ENCODE results near the gene ELOA2. TPM values are rescaled to one million over a fixed set of nuclear protein-coding genes. Genes with fewer than 3 reads are reported as not detected.
"Not testable (repeated sequence)": the region's sequence is repeated elsewhere in the genome, so short reads cannot be mapped to it uniquely, and the experiment has no call there.

Gene ELOA2
- polyA plus RNA-seq, 4 donors = not detected

- Histone ChIP-seq H3K36me3 (ENCODE audit: control insufficient read depth in 3 of 3, insufficient read depth in 2 of 3, low read depth in 1 of 3, low read length in 3 of 3) (no peaks in the 10 kb centered on the region), H3K4me3 (ENCODE audit: low read depth in 1 of 3, low read length in 3 of 3) (no peak overlapping the region), H3K9me3 (ENCODE audit: control insufficient read depth in 2 of 2, insufficient read depth in 1 of 2, low read depth in 1 of 2, low read length in 1 of 2) (no peaks in the 10 kb centered on the region), H3K27ac (ENCODE audit: low read depth in 1 of 3, low read length in 2 of 3) (no peak overlapping the region), H3K27me3 (ENCODE audit: control insufficient read depth in 3 of 3, insufficient read depth in 3 of 3, low read length in 3 of 3) (no peaks in the 10 kb centered on the region), H3K4me1 (ENCODE audit: control insufficient read depth in 3 of 3, insufficient read depth in 2 of 3, low read depth in 1 of 3, low read length in 2 of 3) (no peaks in the 10 kb centered on the region)
- FAIRE-seq (no peak), DNase-seq (no peak)
- 80 to 84% (median 83%) methylated on average over 5 of the region's 5 CpGs for WGBS, 3 donors
Observed at GRCh38 chr18:47054369-47054768, 18.9 kb upstream of the ELOA2 start.

GRCh38 chr18:47050468-47050867 lies 15.0 kb upstream of the ELOA2 start:
- H3K4me1 ChIP-seq (ENCODE audit: control insufficient read depth in 3 of 3, insufficient read depth in 2 of 3, low read depth in 1 of 3, low read length in 2 of 3) = no peaks in the 10 kb centered on the region
- FAIRE-seq (no peak), DNase-seq (peak; percentile 36 to 46)
- no peaks in the 10 kb centered on the region for H3K36me3 ChIP-seq (ENCODE audit: control insufficient read depth in 3 of 3, insufficient read depth in 2 of 3, low read depth in 1 of 3, low read length in 3 of 3)
- no peak overlapping the region for H3K4me3 ChIP-seq (ENCODE audit: low read depth in 1 of 3, low read length in 3 of 3)
- H3K27ac ChIP-seq (ENCODE audit: low read depth in 1 of 3, low read length in 2 of 3) = no peak overlapping the region
- WGBS, 3 donors = 23 to 33% (median 29%) methylated on average over 7 of the region's 7 CpGs
- H3K27me3 ChIP-seq (ENCODE audit: control insufficient read depth in 3 of 3, insufficient read depth in 3 of 3, low read length in 3 of 3) = no peaks in the 10 kb centered on the region
- H3K9me3 ChIP-seq (ENCODE audit: control insufficient read depth in 2 of 2, insufficient read depth in 1 of 2, low read depth in 1 of 2, low read length in 1 of 2) = no peaks in the 10 kb centered on the region

- Histone ChIP-seq H3K4me3 (ENCODE audit: low read depth in 1 of 3, low read length in 3 of 3) (no peak overlapping the region), H3K27ac (ENCODE audit: low read depth in 1 of 3, low read length in 2 of 3) (no peak overlapping the region), H3K9me3 (ENCODE audit: control insufficient read depth in 2 of 2, insufficient read depth in 1 of 2, low read depth in 1 of 2, low read length in 1 of 2) (no peaks in the 10 kb centered on the region), H3K36me3 (ENCODE audit: control insufficient read depth in 3 of 3, insufficient read depth in 2 of 3, low read depth in 1 of 3, low read length in 3 of 3) (no peaks in the 10 kb centered on the region), H3K4me1 (ENCODE audit: control insufficient read depth in 3 of 3, insufficient read depth in 2 of 3, low read depth in 1 of 3, low read length in 2 of 3) (no peaks in the 10 kb centered on the region), H3K27me3 (ENCODE audit: control insufficient read depth in 3 of 3, insufficient read depth in 3 of 3, low read length in 3 of 3) (no peaks in the 10 kb centered on the region)
- no peak for FAIRE-seq
- DNase-seq = no peak
- 90 to 94% (median 92%) methylated on average over 6 of the region's 6 CpGs for WGBS, 3 donors
Observed at GRCh38 chr18:47040982-47041381, 5.6 kb upstream of the ELOA2 start.

GRCh38 chr18:47036927-47037578 lies 1.6 kb upstream of the ELOA2 start:
- Histone ChIP-seq H3K27me3 (ENCODE audit: control insufficient read depth in 3 of 3, insufficient read depth in 3 of 3, low read length in 3 of 3) (no peaks in the 10 kb centered on the region), H3K9me3 (ENCODE audit: control insufficient read depth in 2 of 2, insufficient read depth in 1 of 2, low read depth in 1 of 2, low read length in 1 of 2) (peaks cover 0 to 13% of the 10 kb centered on the region in 2 donors), H3K4me1 (ENCODE audit: control insufficient read depth in 3 of 3, insufficient read depth in 2 of 3, low read depth in 1 of 3, low read length in 2 of 3) (no peaks in the 10 kb centered on the region), H3K27ac (ENCODE audit: low read depth in 1 of 3, low read length in 2 of 3) (no peak overlapping the region), H3K4me3 (ENCODE audit: low read depth in 1 of 3, low read length in 3 of 3) (no peak overlapping the region), H3K36me3 (ENCODE audit: control insufficient read depth in 3 of 3, insufficient read depth in 2 of 3, low read depth in 1 of 3, low read length in 3 of 3) (no peaks in the 10 kb centered on the region)
- 73 to 76% (median 73%) methylated on average over 3 of the region's 3 CpGs for WGBS, 3 donors
- FAIRE-seq = no peak
- DNase-seq = no peak

- no peaks in the 10 kb centered on the region for H3K4me1 ChIP-seq (ENCODE audit: control insufficient read depth in 3 of 3, insufficient read depth in 2 of 3, low read depth in 1 of 3, low read length in 2 of 3)
- H3K27ac ChIP-seq (ENCODE audit: low read depth in 1 of 3, low read length in 2 of 3) = no peak overlapping the region
- H3K9me3 ChIP-seq (ENCODE audit: control insufficient read depth in 2 of 2, insufficient read depth in 1 of 2, low read depth in 1 of 2, low read length in 1 of 2) = peaks cover 0 to 17% of the 10 kb centered on the region in 2 donors
- no peaks in the 10 kb centered on the region for H3K36me3 ChIP-seq (ENCODE audit: control insufficient read depth in 3 of 3, insufficient read depth in 2 of 3, low read depth in 1 of 3, low read length in 3 of 3)
- no peak for FAIRE-seq
- no peak overlapping the region for H3K4me3 ChIP-seq (ENCODE audit: low read depth in 1 of 3, low read length in 3 of 3)
- WGBS, 3 donors = 67 to 73% (median 69%) methylated on average over 2 of the region's 2 CpGs
- DNase-seq = peak; percentile 2 to 24
- no peaks in the 10 kb centered on the region for H3K27me3 ChIP-seq (ENCODE audit: control insufficient read depth in 3 of 3, insufficient read depth in 3 of 3, low read length in 3 of 3)
Observed at GRCh38 chr18:47036298-47036874, 965 bp upstream of the ELOA2 start.

- H3K27ac ChIP-seq (ENCODE audit: low read depth in 1 of 3, low read length in 2 of 3); H3K4me3 ChIP-seq (ENCODE audit: low read depth in 1 of 3, low read length in 3 of 3); H3K27me3 ChIP-seq (ENCODE audit: control insufficient read depth in 3 of 3, insufficient read depth in 3 of 3, low read length in 3 of 3); DNase-seq; FAIRE-seq; H3K4me1 ChIP-seq (ENCODE audit: control insufficient read depth in 3 of 3, insufficient read depth in 2 of 3, low read depth in 1 of 3, low read length in 2 of 3); H3K36me3 ChIP-seq (ENCODE audit: control insufficient read depth in 3 of 3, insufficient read depth in 2 of 3, low read depth in 1 of 3, low read length in 3 of 3): not testable (repeated sequence)
- peaks cover 0 to 17% of the 10 kb centered on the region in 2 donors for H3K9me3 ChIP-seq (ENCODE audit: control insufficient read depth in 2 of 2, insufficient read depth in 1 of 2, low read depth in 1 of 2, low read length in 1 of 2)
- 94 to 96% (median 95%) methylated on average over 26 to 28 of the region's 28 CpGs for WGBS, 3 donors
Observed at GRCh38 chr18:47034591-47034990, 830 bp downstream of the ELOA2 start.

GRCh38 chr18:47032945-47033344 lies 2.5 kb downstream of the ELOA2 start:
- Histone ChIP-seq H3K36me3 (ENCODE audit: control insufficient read depth in 3 of 3, insufficient read depth in 2 of 3, low read depth in 1 of 3, low read length in 3 of 3) (no peaks in the 10 kb centered on the region), H3K27me3 (ENCODE audit: control insufficient read depth in 3 of 3, insufficient read depth in 3 of 3, low read length in 3 of 3) (no peaks in the 10 kb centered on the region), H3K9me3 (ENCODE audit: control insufficient read depth in 2 of 2, insufficient read depth in 1 of 2, low read depth in 1 of 2, low read length in 1 of 2) (peaks cover 0 to 17% of the 10 kb centered on the region in 2 donors), H3K4me3 (ENCODE audit: low read depth in 1 of 3, low read length in 3 of 3) (no peak overlapping the region), H3K4me1 (ENCODE audit: control insufficient read depth in 3 of 3, insufficient read depth in 2 of 3, low read depth in 1 of 3, low read length in 2 of 3) (no peaks in the 10 kb centered on the region), H3K27ac (ENCODE audit: low read depth in 1 of 3, low read length in 2 of 3) (no peak overlapping the region)
- WGBS, 3 donors = 89 to 93% (median 92%) methylated on average over 19 of the region's 19 CpGs
- DNase-seq (no peak), FAIRE-seq (no peak)

- peaks cover 0 to 17% of the 10 kb centered on the region in 2 donors for H3K9me3 ChIP-seq (ENCODE audit: control insufficient read depth in 2 of 2, insufficient read depth in 1 of 2, low read depth in 1 of 2, low read length in 1 of 2)
- DNase-seq; FAIRE-seq; H3K27ac ChIP-seq (ENCODE audit: low read depth in 1 of 3, low read length in 2 of 3); H3K36me3 ChIP-seq (ENCODE audit: control insufficient read depth in 3 of 3, insufficient read depth in 2 of 3, low read depth in 1 of 3, low read length in 3 of 3); H3K27me3 ChIP-seq (ENCODE audit: control insufficient read depth in 3 of 3, insufficient read depth in 3 of 3, low read length in 3 of 3); H3K4me1 ChIP-seq (ENCODE audit: control insufficient read depth in 3 of 3, insufficient read depth in 2 of 3, low read depth in 1 of 3, low read length in 2 of 3); H3K4me3 ChIP-seq (ENCODE audit: low read depth in 1 of 3, low read length in 3 of 3): not testable (repeated sequence)
- 81 to 94% (median 88%) methylated on average over 4 to 5 of the region's 12 CpGs for WGBS, 3 donors
Observed at GRCh38 chr18:47030887-47031286, 4.5 kb downstream of the ELOA2 start.

Data from small intestine (tissue), 7 donors.